Keratinocyte (primary cell): ENCODE data around the gene KBTBD12.

Experiments used
- EZH2 ChIP-seq: IDR thresholded peaks from one replicate; pipeline ENCODE4 v1.6.1; 2012; ENCODE audit warnings: inconsistent platforms, mild to moderate bottlenecking, low read length, moderate library complexity
- TF ChIP-seq, protein P1 (sequence below), 3 experiments: IDR thresholded peaks in 1 of 3; conservative IDR thresholded peaks in 1 of 3; optimal IDR thresholded peaks in 1 of 3; 2 replicates in 2 of 3; 3 replicates in 1 of 3; pipeline versions ENCODE3 to v1.5.1; 2011; ENCODE audit warnings: low read length in 3 of 3, mild to moderate bottlenecking in 3 of 3, moderate library complexity in 2 of 3, control low read depth in 1 of 3, inconsistent platforms in 1 of 3; ENCODE audit not compliant: insufficient read depth in 2 of 3; ENCODE audit errors: extremely low read depth in 1 of 3

DNA sequence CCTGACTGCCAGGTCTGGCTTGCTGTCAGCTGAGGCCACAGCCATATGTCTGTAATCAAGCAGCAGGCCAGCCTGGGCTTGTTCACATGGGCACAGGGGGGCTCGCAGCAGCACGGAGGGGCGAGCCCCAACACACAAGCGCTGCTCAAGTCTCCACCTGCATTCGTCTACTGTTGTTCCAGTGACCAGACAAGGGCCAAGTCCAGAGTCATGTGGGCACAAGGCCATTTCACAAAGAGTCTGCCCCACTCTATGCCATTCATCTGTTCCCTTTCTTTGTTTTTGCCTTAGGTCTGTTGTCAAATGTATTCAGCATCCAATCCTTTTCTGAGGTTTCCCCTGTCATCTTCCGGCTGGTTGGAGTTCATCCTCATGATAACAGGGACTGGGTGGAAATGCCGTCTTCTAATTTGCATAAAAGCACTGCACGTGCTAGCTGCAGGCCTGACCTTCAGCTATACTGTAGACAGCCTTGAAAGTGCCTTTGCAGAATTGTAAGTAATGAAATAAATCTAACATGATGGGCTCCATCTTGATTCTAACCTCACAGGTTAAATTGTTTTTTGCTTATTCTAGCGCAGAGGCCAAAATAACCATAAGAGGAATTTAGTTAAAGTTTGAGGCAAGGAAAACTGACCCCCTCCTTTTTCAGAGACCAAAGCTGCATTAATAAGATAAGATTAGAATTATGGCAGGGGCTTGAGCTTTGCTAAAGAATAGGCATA is 28.6 kb upstream of the KBTBD12 start:
- TF ChIP-seq, protein P1, sequence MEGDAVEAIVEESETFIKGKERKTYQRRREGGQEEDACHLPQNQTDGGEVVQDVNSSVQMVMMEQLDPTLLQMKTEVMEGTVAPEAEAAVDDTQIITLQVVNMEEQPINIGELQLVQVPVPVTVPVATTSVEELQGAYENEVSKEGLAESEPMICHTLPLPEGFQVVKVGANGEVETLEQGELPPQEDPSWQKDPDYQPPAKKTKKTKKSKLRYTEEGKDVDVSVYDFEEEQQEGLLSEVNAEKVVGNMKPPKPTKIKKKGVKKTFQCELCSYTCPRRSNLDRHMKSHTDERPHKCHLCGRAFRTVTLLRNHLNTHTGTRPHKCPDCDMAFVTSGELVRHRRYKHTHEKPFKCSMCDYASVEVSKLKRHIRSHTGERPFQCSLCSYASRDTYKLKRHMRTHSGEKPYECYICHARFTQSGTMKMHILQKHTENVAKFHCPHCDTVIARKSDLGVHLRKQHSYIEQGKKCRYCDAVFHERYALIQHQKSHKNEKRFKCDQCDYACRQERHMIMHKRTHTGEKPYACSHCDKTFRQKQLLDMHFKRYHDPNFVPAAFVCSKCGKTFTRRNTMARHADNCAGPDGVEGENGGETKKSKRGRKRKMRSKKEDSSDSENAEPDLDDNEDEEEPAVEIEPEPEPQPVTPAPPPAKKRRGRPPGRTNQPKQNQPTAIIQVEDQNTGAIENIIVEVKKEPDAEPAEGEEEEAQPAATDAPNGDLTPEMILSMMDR (optimal IDR thresholded peaks at IDR 0.05 in 1 of 3, IDR thresholded peaks at IDR 0.05 in 1 of 3, conservative IDR thresholded peaks at IDR 0.05 in 1 of 3; ENCODE audit: extremely low read depth in 1 of 3, insufficient read depth in 2 of 3, low read length in 3 of 3) = no peak
- no peak for TF ChIP-seq EZH2
